Liver (tissue), 3 donors: ENCODE data around the gene IQCM.

ENCODE experiments used
- ATF3 ChIP-seq: IDR thresholded peaks from 2 replicates; pipeline ENCODE4 v1.6.1; 2016; ENCODE audit warnings: antibody characterized with exemption
- CTCF ChIP-seq: fragments of 150-350 bp; IDR thresholded peaks from 2 replicates; pipeline ENCODE4 v1.5.1; 2017; ENCODE audit warnings: improper control_type of control experiment, low read depth, low read length; ENCODE audit not compliant: missing input control
- EGR1 ChIP-seq, 2 donors: IDR thresholded peaks; 2 replicates each; pipeline ENCODE4 v1.6.1; 2016 to 2018; ENCODE audit warnings: antibody characterized with exemption in 2 of 2, low read depth in 2 of 2
- GABPA ChIP-seq, 2 donors: IDR thresholded peaks in 1 of 2; conservative IDR thresholded peaks in 1 of 2; 2 replicates each; pipeline ENCODE4 v1.6.1; 2016; ENCODE audit warnings: antibody characterized with exemption in 2 of 2, mild to moderate bottlenecking in 1 of 2, moderate library complexity in 1 of 2
- HNF4A ChIP-seq, 2 donors: conservative IDR thresholded peaks; 2 replicates each; pipeline ENCODE4 v1.6.1; 2016; ENCODE audit warnings: antibody characterized with exemption in 2 of 2, mild to moderate bottlenecking in 2 of 2
- HNF4G ChIP-seq: IDR thresholded peaks from 2 replicates; pipeline ENCODE4 v1.6.1; 2016; ENCODE audit warnings: antibody characterized with exemption
- JUND ChIP-seq, 2 donors: IDR thresholded peaks; 2 replicates each; pipeline ENCODE4 v1.6.1; 2016; ENCODE audit warnings: antibody characterized with exemption in 2 of 2
- RAD21 ChIP-seq, 2 donors: IDR thresholded peaks; 2 replicates each; pipeline ENCODE4 v1.6.1; 2016; ENCODE audit warnings: antibody characterized with exemption in 2 of 2, mild to moderate bottlenecking in 2 of 2
- SP1 ChIP-seq: IDR thresholded peaks from 2 replicates; pipeline ENCODE4 v1.6.1; 2018; ENCODE audit warnings: antibody characterized with exemption, mild to moderate bottlenecking
- TAF1 ChIP-seq: conservative IDR thresholded peaks from 2 replicates; pipeline ENCODE4 v1.6.1; 2016; ENCODE audit warnings: antibody characterized with exemption, mild to moderate bottlenecking
- YY1 ChIP-seq: IDR thresholded peaks from 2 replicates; pipeline ENCODE4 v1.6.1; 2016; ENCODE audit warnings: antibody characterized with exemption, mild to moderate bottlenecking
- ZBTB33 ChIP-seq: IDR thresholded peaks from 2 replicates; pipeline ENCODE4 v1.6.1; 2016; ENCODE audit warnings: antibody characterized with exemption
- TF ChIP-seq, protein P1 (sequence below): IDR thresholded peaks from 2 replicates; pipeline ENCODE4 v1.6.1; 2016; ENCODE audit warnings: antibody characterized with exemption
- TF ChIP-seq, protein P2 (sequence below): IDR thresholded peaks from 2 replicates; pipeline ENCODE4 v1.6.1; 2016; ENCODE audit warnings: antibody characterized with exemption, mild to moderate bottlenecking
- donor health status: healthy.
- donor health status: healthy.

DNA sequence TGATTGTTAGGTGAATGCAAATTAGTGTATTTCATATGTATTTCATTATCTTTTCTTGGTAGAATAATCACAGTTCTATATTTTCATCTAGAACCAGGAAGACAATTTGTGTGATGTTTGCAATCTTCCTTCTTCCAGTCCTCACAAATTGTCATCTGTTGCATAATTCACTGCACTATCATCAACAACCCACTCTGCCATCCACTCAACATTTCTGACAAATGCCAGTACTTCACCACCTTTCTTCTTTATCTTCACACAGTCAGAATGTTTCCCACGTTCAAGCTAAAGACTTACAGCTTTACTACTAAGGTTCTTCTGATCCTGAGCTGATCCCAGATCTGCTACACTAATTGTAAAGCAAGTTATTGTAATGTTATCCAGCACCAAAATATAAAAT lies 107.8 kb downstream of the IQCM start:
- TF ChIP-seq CTCF (no peak), SP1 (no peak), EGR1 (IDR thresholded peaks at IDR 0.05; ENCODE audit: low read depth in 2 of 2) (no peak), ATF3 (no peak), HNF4G (no peak), GABPA (IDR thresholded peaks at IDR 0.05 in 1 of 2, conservative IDR thresholded peaks at IDR 0.05 in 1 of 2) (no peak), TAF1 (no peak), YY1 (no peak), RAD21 (IDR thresholded peaks at IDR 0.05) (no peak), JUND (IDR thresholded peaks at IDR 0.05) (no peak), ZBTB33 (no peak), HNF4A (conservative IDR thresholded peaks at IDR 0.05) (no peak)
- TF ChIP-seq, protein P1, sequence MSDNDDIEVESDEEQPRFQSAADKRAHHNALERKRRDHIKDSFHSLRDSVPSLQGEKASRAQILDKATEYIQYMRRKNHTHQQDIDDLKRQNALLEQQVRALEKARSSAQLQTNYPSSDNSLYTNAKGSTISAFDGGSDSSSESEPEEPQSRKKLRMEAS: no peak
- TF ChIP-seq, protein P2, sequence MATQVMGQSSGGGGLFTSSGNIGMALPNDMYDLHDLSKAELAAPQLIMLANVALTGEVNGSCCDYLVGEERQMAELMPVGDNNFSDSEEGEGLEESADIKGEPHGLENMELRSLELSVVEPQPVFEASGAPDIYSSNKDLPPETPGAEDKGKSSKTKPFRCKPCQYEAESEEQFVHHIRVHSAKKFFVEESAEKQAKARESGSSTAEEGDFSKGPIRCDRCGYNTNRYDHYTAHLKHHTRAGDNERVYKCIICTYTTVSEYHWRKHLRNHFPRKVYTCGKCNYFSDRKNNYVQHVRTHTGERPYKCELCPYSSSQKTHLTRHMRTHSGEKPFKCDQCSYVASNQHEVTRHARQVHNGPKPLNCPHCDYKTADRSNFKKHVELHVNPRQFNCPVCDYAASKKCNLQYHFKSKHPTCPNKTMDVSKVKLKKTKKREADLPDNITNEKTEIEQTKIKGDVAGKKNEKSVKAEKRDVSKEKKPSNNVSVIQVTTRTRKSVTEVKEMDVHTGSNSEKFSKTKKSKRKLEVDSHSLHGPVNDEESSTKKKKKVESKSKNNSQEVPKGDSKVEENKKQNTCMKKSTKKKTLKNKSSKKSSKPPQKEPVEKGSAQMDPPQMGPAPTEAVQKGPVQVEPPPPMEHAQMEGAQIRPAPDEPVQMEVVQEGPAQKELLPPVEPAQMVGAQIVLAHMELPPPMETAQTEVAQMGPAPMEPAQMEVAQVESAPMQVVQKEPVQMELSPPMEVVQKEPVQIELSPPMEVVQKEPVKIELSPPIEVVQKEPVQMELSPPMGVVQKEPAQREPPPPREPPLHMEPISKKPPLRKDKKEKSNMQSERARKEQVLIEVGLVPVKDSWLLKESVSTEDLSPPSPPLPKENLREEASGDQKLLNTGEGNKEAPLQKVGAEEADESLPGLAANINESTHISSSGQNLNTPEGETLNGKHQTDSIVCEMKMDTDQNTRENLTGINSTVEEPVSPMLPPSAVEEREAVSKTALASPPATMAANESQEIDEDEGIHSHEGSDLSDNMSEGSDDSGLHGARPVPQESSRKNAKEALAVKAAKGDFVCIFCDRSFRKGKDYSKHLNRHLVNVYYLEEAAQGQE: no peak
